ENCODE measurements around the gene TMEM184B. TPM values are rescaled to one million over a fixed set of nuclear protein-coding genes. Genes with fewer than 3 reads are reported as not detected.
A peak's percentile ranks its signal among the peaks of the same experiment; 100 is the strongest.

Gene TMEM184B
- total RNA-seq, 3 donors from 2014 or later (not counting 1 experiment from before 2014, with no cell fraction given): 58.1 to 72.5 (median 68.6) TPM

DNA sequence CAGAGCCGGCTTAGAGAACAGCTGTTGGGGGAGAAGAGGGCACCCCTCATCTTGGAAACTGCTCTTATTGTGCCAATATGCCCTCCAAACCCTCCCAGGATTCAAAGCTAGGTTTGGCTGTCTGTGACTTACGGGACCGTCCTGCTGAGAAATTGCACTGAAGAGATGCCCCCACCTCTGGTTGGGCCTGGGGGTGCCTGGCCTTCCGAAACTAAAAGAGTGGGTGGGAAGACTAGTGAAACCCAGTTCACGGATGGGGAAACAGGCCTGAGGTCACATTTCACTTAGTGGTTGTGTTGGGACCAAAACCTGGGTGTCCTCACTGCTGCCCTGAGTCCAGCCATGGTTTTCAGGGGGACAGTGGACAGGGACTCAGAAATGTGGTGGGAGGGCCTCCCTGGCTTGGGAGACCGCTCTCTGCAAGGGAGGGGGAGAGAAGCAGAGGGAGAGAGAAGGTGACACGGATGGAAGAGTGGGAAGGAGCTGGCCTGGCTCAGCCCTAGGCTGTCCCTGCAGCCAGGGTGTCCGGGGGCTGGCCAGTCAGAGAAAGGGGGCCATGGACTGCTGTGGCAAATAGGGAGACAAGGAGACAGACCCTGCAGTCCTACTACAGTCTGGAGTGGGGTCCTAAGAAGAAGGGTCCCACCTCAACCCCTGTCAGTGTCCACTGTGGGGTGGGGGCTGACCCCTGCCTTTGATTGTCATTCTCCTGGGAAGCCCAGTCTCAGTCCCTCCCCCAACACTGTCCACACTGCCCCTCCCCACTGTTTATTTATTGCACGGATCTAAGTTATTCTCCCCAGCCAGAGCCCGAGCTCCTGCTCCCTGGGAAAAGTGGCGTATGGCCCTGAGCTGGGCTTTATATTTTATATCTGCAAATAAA, 57.4 kb downstream of the TMEM184B start:
- TF ChIP-seq, protein P1, sequence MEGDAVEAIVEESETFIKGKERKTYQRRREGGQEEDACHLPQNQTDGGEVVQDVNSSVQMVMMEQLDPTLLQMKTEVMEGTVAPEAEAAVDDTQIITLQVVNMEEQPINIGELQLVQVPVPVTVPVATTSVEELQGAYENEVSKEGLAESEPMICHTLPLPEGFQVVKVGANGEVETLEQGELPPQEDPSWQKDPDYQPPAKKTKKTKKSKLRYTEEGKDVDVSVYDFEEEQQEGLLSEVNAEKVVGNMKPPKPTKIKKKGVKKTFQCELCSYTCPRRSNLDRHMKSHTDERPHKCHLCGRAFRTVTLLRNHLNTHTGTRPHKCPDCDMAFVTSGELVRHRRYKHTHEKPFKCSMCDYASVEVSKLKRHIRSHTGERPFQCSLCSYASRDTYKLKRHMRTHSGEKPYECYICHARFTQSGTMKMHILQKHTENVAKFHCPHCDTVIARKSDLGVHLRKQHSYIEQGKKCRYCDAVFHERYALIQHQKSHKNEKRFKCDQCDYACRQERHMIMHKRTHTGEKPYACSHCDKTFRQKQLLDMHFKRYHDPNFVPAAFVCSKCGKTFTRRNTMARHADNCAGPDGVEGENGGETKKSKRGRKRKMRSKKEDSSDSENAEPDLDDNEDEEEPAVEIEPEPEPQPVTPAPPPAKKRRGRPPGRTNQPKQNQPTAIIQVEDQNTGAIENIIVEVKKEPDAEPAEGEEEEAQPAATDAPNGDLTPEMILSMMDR (IDR thresholded peaks at IDR 0.05): no peak
- Histone ChIP-seq H3K4me1 (ENCODE audit: control insufficient read depth, insufficient read depth, low read length) (peaks cover 41% of the 10 kb centered on the region), H3K36me3 (ENCODE audit: control insufficient read depth, insufficient read depth, low read length) (peaks cover 11% of the 10 kb centered on the region), H3K27ac (ENCODE audit: low read length) (no peak overlapping the region), H3K27me3 (ENCODE audit: control insufficient read depth, insufficient read depth, low read length) (no peaks in the 10 kb centered on the region), H3K9me3 (ENCODE audit: control insufficient read depth, insufficient read depth, low read length) (no peaks in the 10 kb centered on the region), H3K4me3 (ENCODE audit: low read length) (no peak overlapping the region)
- peak overlapping the region; percentile 61 to 89 for H3K27ac Mint-ChIP-seq
- 93% methylated on average over 11 of the region's 11 CpGs for WGBS (ENCODE audit: insufficient coverage)
- ATAC-seq (no peak), DNase-seq (no peak)
- H3K4me3 Mint-ChIP-seq: peak overlapping the region; percentile 65
- no peaks in the 10 kb centered on the region for H3K36me3 Mint-ChIP-seq
- H3K9me3 Mint-ChIP-seq: no peaks in the 10 kb centered on the region
- peaks cover 33 to 59% of the 10 kb centered on the region in 2 donors for H3K4me1 Mint-ChIP-seq
- no peaks in the 10 kb centered on the region for H3K27me3 Mint-ChIP-seq (ENCODE audit: low read depth in 2 of 2)
- intact Hi-C loops (cut with micrococcal nuclease): no loop called here

DNA sequence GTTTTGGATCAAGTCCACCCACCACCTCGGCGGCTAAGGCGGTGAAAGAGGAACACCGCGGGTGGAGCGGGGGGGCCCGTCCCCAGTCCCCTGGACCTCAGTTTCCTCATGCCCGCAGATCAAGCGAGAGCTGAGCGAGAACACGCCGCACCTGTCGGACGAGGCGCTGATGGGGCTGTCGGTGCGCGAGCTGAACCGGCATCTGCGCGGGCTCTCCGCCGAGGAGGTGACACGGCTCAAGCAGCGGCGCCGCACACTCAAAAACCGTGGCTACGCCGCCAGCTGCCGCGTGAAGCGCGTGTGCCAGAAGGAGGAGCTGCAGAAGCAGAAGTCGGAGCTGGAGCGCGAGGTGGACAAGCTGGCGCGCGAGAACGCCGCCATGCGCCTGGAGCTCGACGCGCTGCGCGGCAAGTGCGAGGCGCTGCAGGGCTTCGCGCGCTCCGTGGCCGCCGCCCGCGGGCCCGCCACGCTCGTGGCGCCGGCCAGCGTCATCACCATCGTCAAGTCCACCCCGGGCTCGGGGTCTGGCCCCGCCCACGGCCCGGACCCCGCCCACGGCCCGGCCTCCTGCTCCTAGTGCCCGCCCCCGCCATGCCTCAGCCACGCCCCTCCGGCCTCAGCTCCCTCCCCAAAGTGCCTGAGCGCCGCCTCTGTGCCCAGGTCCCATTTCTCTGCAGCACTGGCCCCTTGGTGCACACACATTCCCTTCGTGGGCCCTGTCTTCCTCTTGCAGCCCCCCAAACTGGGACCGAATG, 58.3 kb downstream of the TMEM184B start:
- H3K9me3 Mint-ChIP-seq: no peaks in the 10 kb centered on the region
- peak overlapping the region; percentile 19 for H3K4me3 ChIP-seq (ENCODE audit: low read length)

DNA sequence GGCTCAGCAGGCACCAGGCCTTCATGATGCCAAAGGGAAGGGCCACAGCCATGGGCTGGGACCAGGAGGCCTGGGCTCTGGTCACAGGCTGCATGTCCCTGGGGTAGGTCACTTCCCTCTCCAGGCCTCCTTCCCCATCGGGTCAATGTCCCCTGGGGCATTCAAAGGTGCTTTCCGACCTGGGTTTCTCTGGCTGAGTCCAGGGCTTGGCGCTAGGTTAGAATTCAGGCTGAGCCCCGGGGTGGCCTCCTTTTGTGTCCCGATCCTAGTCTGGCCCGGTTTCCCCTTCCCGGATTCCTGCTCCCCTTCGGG, 58.9 kb downstream of the TMEM184B start:
- Histone ChIP-seq H3K4me3 (ENCODE audit: low read length) (peak overlapping the region; percentile 19), H3K36me3 (ENCODE audit: control insufficient read depth, insufficient read depth, low read length) (peaks cover 11% of the 10 kb centered on the region), H3K9me3 (ENCODE audit: control insufficient read depth, insufficient read depth, low read length) (no peaks in the 10 kb centered on the region), H3K27ac (ENCODE audit: low read length) (no peak overlapping the region), H3K4me1 (ENCODE audit: control insufficient read depth, insufficient read depth, low read length) (peaks cover 30% of the 10 kb centered on the region), H3K27me3 (ENCODE audit: control insufficient read depth, insufficient read depth, low read length) (no peaks in the 10 kb centered on the region)
- no peaks in the 10 kb centered on the region for H3K36me3 Mint-ChIP-seq
- intact Hi-C loops (cut with micrococcal nuclease): no loop called here
- TF ChIP-seq, protein P1 (IDR thresholded peaks at IDR 0.05): no peak
- H3K4me1 Mint-ChIP-seq: peaks cover 26 to 52% of the 10 kb centered on the region in 2 donors
- no peaks in the 10 kb centered on the region for H3K9me3 Mint-ChIP-seq
- ATAC-seq (no peak), DNase-seq (no peak)
- no peaks in the 10 kb centered on the region for H3K27me3 Mint-ChIP-seq (ENCODE audit: low read depth in 2 of 2)
- H3K4me3 Mint-ChIP-seq: no peak overlapping the region
- 55% methylated on average over 8 of the region's 8 CpGs for WGBS (ENCODE audit: insufficient coverage)
- peak overlapping the region; percentile 47 to 89 for H3K27ac Mint-ChIP-seq

More for the DNA sequence above, 58.3 kb downstream of the TMEM184B start:
- Histone ChIP-seq H3K4me1 (ENCODE audit: control insufficient read depth, insufficient read depth, low read length) (peaks cover 34% of the 10 kb centered on the region), H3K27ac (ENCODE audit: low read length) (no peak overlapping the region), H3K27me3 (ENCODE audit: control insufficient read depth, insufficient read depth, low read length) (no peaks in the 10 kb centered on the region), H3K9me3 (ENCODE audit: control insufficient read depth, insufficient read depth, low read length) (no peaks in the 10 kb centered on the region), H3K36me3 (ENCODE audit: control insufficient read depth, insufficient read depth, low read length) (peaks cover 11% of the 10 kb centered on the region)
- H3K36me3 Mint-ChIP-seq: no peaks in the 10 kb centered on the region
- peak; percentile 63 to 84 (median 80) for ATAC-seq
- H3K4me3 Mint-ChIP-seq: peak overlapping the region; percentile 65
- peaks cover 31 to 57% of the 10 kb centered on the region in 2 donors for H3K4me1 Mint-ChIP-seq
- TF ChIP-seq, protein P1 (IDR thresholded peaks at IDR 0.05): no peak
- intact Hi-C loops (cut with micrococcal nuclease): no loop called here
- 45% methylated on average over 81 of the region's 81 CpGs for WGBS (ENCODE audit: insufficient coverage)
- DNase-seq: peak; percentile 53 to 84
- H3K27me3 Mint-ChIP-seq (ENCODE audit: low read depth in 2 of 2): no peaks in the 10 kb centered on the region
- peak overlapping the region; percentile 61 to 89 for H3K27ac Mint-ChIP-seq
